Fibroblast of lung (primary cell): ENCODE data around the gene PHF2.

ENCODE experiments used
- EZH2 ChIP-seq: IDR thresholded peaks from 2 replicates; pipeline ENCODE4 v1.5.1; 2012; ENCODE audit warnings: low read length, control low read depth, mild to moderate bottlenecking; ENCODE audit errors: missing control alignments
- TF ChIP-seq, protein P1 (sequence below), 2 donors: IDR thresholded peaks in 1 of 2; conservative IDR thresholded peaks in 1 of 2; 1 replicate in 1 of 2; 2 replicates in 1 of 2; pipeline ENCODE4 v1.5.1; 2011 to 2012; ENCODE audit warnings: low read length in 2 of 2, control low read depth in 1 of 2, inconsistent platforms in 1 of 2, low read depth in 1 of 2, mild to moderate bottlenecking in 1 of 2

DNA sequence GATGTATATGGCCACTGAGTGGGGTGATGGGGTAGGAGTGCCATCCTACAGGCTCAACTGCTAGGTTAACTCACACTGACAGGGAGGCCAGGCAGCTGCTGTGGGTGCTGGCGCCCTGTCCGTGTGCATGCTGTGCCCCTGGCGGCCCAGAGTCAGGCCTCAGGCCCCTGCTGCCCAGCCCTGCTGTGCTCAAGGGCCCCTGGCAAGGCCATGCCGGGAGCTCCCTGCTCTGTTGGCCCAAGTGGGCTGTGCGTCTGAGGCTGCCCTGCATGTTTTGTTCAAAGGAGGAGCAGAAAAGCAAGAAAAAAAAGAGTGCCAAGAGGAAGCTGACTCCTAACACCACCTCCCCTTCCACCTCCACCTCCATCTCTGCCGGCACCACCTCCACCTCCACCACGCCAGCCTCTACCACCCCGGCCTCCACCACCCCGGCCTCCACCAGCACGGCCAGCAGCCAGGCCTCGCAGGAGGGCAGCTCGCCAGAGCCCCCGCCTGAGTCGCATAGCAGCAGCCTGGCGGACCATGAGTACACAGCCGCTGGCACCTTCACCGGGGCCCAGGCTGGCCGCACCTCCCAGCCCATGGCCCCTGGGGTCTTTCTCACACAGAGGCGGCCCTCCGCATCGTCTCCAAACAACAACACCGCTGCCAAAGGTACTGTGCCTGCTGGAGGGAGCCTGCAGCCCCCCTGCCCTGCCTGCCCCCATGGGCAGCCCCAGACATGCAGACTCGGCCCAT, 100.1 kb downstream of the PHF2 start:
- TF ChIP-seq, protein P1, sequence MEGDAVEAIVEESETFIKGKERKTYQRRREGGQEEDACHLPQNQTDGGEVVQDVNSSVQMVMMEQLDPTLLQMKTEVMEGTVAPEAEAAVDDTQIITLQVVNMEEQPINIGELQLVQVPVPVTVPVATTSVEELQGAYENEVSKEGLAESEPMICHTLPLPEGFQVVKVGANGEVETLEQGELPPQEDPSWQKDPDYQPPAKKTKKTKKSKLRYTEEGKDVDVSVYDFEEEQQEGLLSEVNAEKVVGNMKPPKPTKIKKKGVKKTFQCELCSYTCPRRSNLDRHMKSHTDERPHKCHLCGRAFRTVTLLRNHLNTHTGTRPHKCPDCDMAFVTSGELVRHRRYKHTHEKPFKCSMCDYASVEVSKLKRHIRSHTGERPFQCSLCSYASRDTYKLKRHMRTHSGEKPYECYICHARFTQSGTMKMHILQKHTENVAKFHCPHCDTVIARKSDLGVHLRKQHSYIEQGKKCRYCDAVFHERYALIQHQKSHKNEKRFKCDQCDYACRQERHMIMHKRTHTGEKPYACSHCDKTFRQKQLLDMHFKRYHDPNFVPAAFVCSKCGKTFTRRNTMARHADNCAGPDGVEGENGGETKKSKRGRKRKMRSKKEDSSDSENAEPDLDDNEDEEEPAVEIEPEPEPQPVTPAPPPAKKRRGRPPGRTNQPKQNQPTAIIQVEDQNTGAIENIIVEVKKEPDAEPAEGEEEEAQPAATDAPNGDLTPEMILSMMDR (conservative IDR thresholded peaks at IDR 0.05 in 1 of 2, IDR thresholded peaks at IDR 0.05 in 1 of 2; ENCODE audit: low read depth in 1 of 2, low read length in 2 of 2): no peak
- TF ChIP-seq EZH2: no peak
